Activated CD4-positive, alpha-beta memory T cell treated with anti-CD3 and anti-CD28 coated beads, Interleukin-2, amount 10 ng/mL, durations not matched to agents 7 days and 5 days (primary cell): ENCODE results near the gene CUL3. TPM values are rescaled to one million over a fixed set of nuclear protein-coding genes. Genes with fewer than 3 reads are reported as not detected.
A peak's percentile ranks its signal among the peaks of the same experiment; 100 is the strongest.
"Not testable (repeated sequence)": the region's sequence is repeated elsewhere in the genome, so short reads cannot be mapped to it uniquely, and the experiment has no call there.

ENCODE experiments used
- CTCF ChIA-PET: fragments of 350-600 bp; sonication (Branson Sonifier 250); formaldehyde crosslinking; loops from one replicate; lab custom pipeline; 2021; ENCODE audit warnings: antibody characterized with exemption, inconsistent platforms; lab: Charles Lee
- POLR2A ChIA-PET: fragments of 350-600 bp; sonication (Branson Sonifier 250); formaldehyde crosslinking; loops from one replicate; lab custom pipeline; 2021; ENCODE audit warnings: antibody characterized with exemption; lab: Charles Lee
- DNase-seq: peaks from one replicate; pipeline ENCODE4 v3.0.0-alpha.2; 2020
- H3K27ac Mint-ChIP-seq: one replicate; pipeline ENCODE4 v1.8.0; 2021; ENCODE audit warnings: mild to moderate bottlenecking, mixed read lengths
- H3K27me3 Mint-ChIP-seq: one replicate; pipeline ENCODE4 v1.8.0; 2021; ENCODE audit warnings: mixed read lengths
- H3K36me3 Mint-ChIP-seq: one replicate; pipeline ENCODE4 v1.8.0; 2021; ENCODE audit warnings: low read depth, mixed read lengths
- H3K4me1 Mint-ChIP-seq: one replicate; pipeline ENCODE4 v1.8.0; 2021; ENCODE audit warnings: mixed read lengths
- H3K4me3 Mint-ChIP-seq: one replicate; pipeline ENCODE4 v1.8.0; 2021; ENCODE audit warnings: mild to moderate bottlenecking, mixed read lengths
- H3K9me3 Mint-ChIP-seq: one replicate; pipeline ENCODE4 v1.8.0; 2021; ENCODE audit warnings: mixed read lengths
- total RNA-seq, 2 experiments: library from RNA; stranded (reverse); gene quantifications; one replicate each; pipeline ENCODE4 v1.2.3, GENCODE V29; 2021

CUL3 gene
- 10 to 100 TPM; 66.9 to 72.7 TPM for total RNA-seq

GRCh38 chr2:224585211-224586088, at the start of gene CUL3:
Gene CUL3 (minus strand): TSS chr2:224585363. CDS start chr2:224585009, 354 bp downstream.
- DNase-seq: peak; percentile 100
- Mint-ChIP-seq H3K4me1 (peaks cover 45% of the 10 kb centered on the region), H3K4me3 (peak within 1 kb of the TSS; percentile 96), H3K27me3 (no peaks in the 10 kb centered on the region), H3K9me3 (no peaks in the 10 kb centered on the region), H3K36me3 (peaks cover 28% of the 10 kb centered on the region), H3K27ac (peak within 1 kb of the TSS; percentile 93)
- ChIA-PET POLR2A (interaction anchor here (0.7 to 3.7 kb wide), 21 partner anchors 10 to 825 kb away, joined by 3 to 15 read pairs (median 4); partner anchors contain the start of genes FAM124B and WDFY1), CTCF (interaction anchor here (0.6 to 1.5 kb wide), 7 partner anchors 10 to 615 kb away, joined by 3 to 6 read pairs (median 3); partner anchors contain the start of gene FAM124B)

- Mint-ChIP-seq H3K4me3 (no peak overlapping the region), H3K36me3 (no peaks in the 10 kb centered on the region), H3K27ac (no peak overlapping the region), H3K4me1 (no peaks in the 10 kb centered on the region), H3K9me3 (no peaks in the 10 kb centered on the region), H3K27me3 (peaks cover 2% of the 10 kb centered on the region)
- ChIA-PET CTCF (no interaction called here), POLR2A (no interaction called here)
- DNase-seq: no peak
These were observed 45.7 kb upstream of the CUL3 start for GRCh38 chr2:224630659-224631550.

GRCh38 chr2:224628416-224628815, 43.3 kb upstream of the CUL3 start:
- CTCF ChIA-PET: no interaction called here
- no peaks in the 10 kb centered on the region for H3K4me1 Mint-ChIP-seq
- no peak overlapping the region for H3K27ac Mint-ChIP-seq
- no peaks in the 10 kb centered on the region for H3K36me3 Mint-ChIP-seq
- no peak overlapping the region for H3K4me3 Mint-ChIP-seq
- POLR2A ChIA-PET: no interaction called here
- peaks cover 2% of the 10 kb centered on the region for H3K27me3 Mint-ChIP-seq
- H3K9me3 Mint-ChIP-seq: no peaks in the 10 kb centered on the region
- DNase-seq: no peak

GRCh38 chr2:224626735-224627134, 41.6 kb upstream of the CUL3 start:
- POLR2A ChIA-PET: no interaction called here
- Mint-ChIP-seq H3K36me3 (no peaks in the 10 kb centered on the region), H3K9me3 (no peaks in the 10 kb centered on the region), H3K4me3 (no peak overlapping the region), H3K27me3 (peaks cover 2% of the 10 kb centered on the region), H3K27ac (no peak overlapping the region), H3K4me1 (no peaks in the 10 kb centered on the region)
- CTCF ChIA-PET: no interaction called here
- DNase-seq: no peak

GRCh38 chr2:224613543-224614286, 28.6 kb upstream of the CUL3 start:
- ChIA-PET POLR2A (no interaction called here), CTCF (no interaction called here)
- Mint-ChIP-seq H3K27me3 (no peaks in the 10 kb centered on the region), H3K4me3 (no peak overlapping the region), H3K27ac (no peak overlapping the region), H3K36me3 (no peaks in the 10 kb centered on the region), H3K4me1 (no peaks in the 10 kb centered on the region), H3K9me3 (no peaks in the 10 kb centered on the region)
- no peak for DNase-seq

- Mint-ChIP-seq H3K4me1 (no peaks in the 10 kb centered on the region), H3K27ac (no peak overlapping the region), H3K36me3 (no peaks in the 10 kb centered on the region), H3K4me3 (no peak overlapping the region), H3K9me3 (no peaks in the 10 kb centered on the region), H3K27me3 (peaks cover 2% of the 10 kb centered on the region)
- POLR2A ChIA-PET: no interaction called here
- CTCF ChIA-PET: no interaction called here
- no peak for DNase-seq
These were observed 27.4 kb upstream of the CUL3 start for GRCh38 chr2:224612578-224612977.

GRCh38 chr2:224611938-224612337, 26.8 kb upstream of the CUL3 start:
- ChIA-PET POLR2A (no interaction called here), CTCF (no interaction called here)
- peaks cover 2% of the 10 kb centered on the region for H3K27me3 Mint-ChIP-seq
- no peak overlapping the region for H3K4me3 Mint-ChIP-seq
- H3K4me1 Mint-ChIP-seq: no peaks in the 10 kb centered on the region
- no peak for DNase-seq
- H3K9me3 Mint-ChIP-seq: no peaks in the 10 kb centered on the region
- H3K36me3 Mint-ChIP-seq: no peaks in the 10 kb centered on the region
- no peak overlapping the region for H3K27ac Mint-ChIP-seq

- POLR2A ChIA-PET: no interaction called here
- H3K4me3 Mint-ChIP-seq: no peak overlapping the region
- H3K9me3 Mint-ChIP-seq: no peaks in the 10 kb centered on the region
- CTCF ChIA-PET: no interaction called here
- no peaks in the 10 kb centered on the region for H3K36me3 Mint-ChIP-seq
- no peaks in the 10 kb centered on the region for H3K4me1 Mint-ChIP-seq
- H3K27ac Mint-ChIP-seq: no peak overlapping the region
- DNase-seq: no peak
- H3K27me3 Mint-ChIP-seq: peaks cover 2% of the 10 kb centered on the region
These were observed 22.9 kb upstream of the CUL3 start for GRCh38 chr2:224608104-224608503.

GRCh38 chr2:224603746-224604500, 18.8 kb upstream of the CUL3 start:
- H3K4me3 Mint-ChIP-seq, H3K4me1 Mint-ChIP-seq, CTCF ChIA-PET, H3K27ac Mint-ChIP-seq, POLR2A ChIA-PET, H3K27me3 Mint-ChIP-seq, H3K36me3 Mint-ChIP-seq, DNase-seq, H3K9me3 Mint-ChIP-seq: not testable (repeated sequence)

GRCh38 chr2:224602778-224603375, 17.7 kb upstream of the CUL3 start:
- H3K4me1 Mint-ChIP-seq, H3K27me3 Mint-ChIP-seq, H3K36me3 Mint-ChIP-seq, POLR2A ChIA-PET, DNase-seq, H3K9me3 Mint-ChIP-seq, H3K27ac Mint-ChIP-seq: not testable (repeated sequence)
- CTCF ChIA-PET: interaction anchor here (1.1 kb wide), 1 partner anchor 248 kb away, joined by 3 read pairs; no protein-coding TSS in a partner anchor
- H3K4me3 Mint-ChIP-seq: peak overlapping the region; percentile 43

- CTCF ChIA-PET: interaction anchor here (1.6 kb wide), 1 partner anchor 10 kb away, joined by 3 read pairs; no protein-coding TSS in a partner anchor
- POLR2A ChIA-PET: interaction anchor here (1.8 kb wide), 1 partner anchor 16 kb away, joined by 3 read pairs; the partner anchor contains the start of gene CUL3
- DNase-seq: no peak
- Mint-ChIP-seq H3K27ac (no peak overlapping the region), H3K36me3 (no peaks in the 10 kb centered on the region), H3K4me1 (peaks cover 5% of the 10 kb centered on the region), H3K9me3 (no peaks in the 10 kb centered on the region), H3K27me3 (peaks cover 7% of the 10 kb centered on the region), H3K4me3 (no peak overlapping the region)
These were observed 16.8 kb upstream of the CUL3 start for GRCh38 chr2:224601923-224602322.

GRCh38 chr2:224598678-224599077, 13.5 kb upstream of the CUL3 start:
- Mint-ChIP-seq H3K4me1 (peaks cover 5% of the 10 kb centered on the region), H3K9me3 (no peaks in the 10 kb centered on the region), H3K27me3 (peaks cover 7% of the 10 kb centered on the region), H3K36me3 (no peaks in the 10 kb centered on the region), H3K27ac (no peak overlapping the region), H3K4me3 (no peak overlapping the region)
- ChIA-PET POLR2A (no interaction called here), CTCF (no interaction called here)
- no peak for DNase-seq
